GM19351 (cell line): ENCODE data around the gene UQCC5.

Source experiments
- ATAC-seq: cut with Tn5 transposase; IDR thresholded peaks from one replicate; pipeline ENCODE4 v1.9.1; 2021; ENCODE audit warnings: mild to moderate bottlenecking, moderate library complexity; ENCODE audit not compliant: unreplicated experiment

Gene UQCC5

GRCh38 chr3:52532838-52533622 is 3.4 kb upstream of the UQCC5 start:
- no peak for ATAC-seq

- peak; percentile 39 for ATAC-seq
Observed at GRCh38 chr3:52533623-52534280, 2.7 kb upstream of the UQCC5 start, which contains the start of gene NT5DC2. NT5DC2 (minus strand) TSS chr3:52533857; CDS start chr3:52533737, 120 bp downstream.

GRCh38 chr3:52534281-52535183 is 1.9 kb upstream of the UQCC5 start:
- ATAC-seq, result no peak

- no peak for ATAC-seq
Observed at GRCh38 chr3:52535411-52536111, 844 bp upstream of the UQCC5 start.

DNA sequence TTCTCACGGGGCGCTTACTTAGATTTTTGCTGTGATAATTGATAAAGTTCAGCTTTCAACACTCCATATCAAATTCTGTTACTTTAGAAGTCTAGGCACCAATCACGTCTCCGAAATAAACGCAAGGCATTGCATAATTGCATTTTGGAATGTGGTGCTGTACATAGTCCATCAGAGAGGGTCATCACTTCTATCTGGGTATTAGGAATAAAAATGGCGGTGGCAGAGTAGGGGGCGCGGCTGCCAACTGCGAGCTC is 365 bp upstream of the UQCC5 start:
- ATAC-seq, result no peak

DNA sequence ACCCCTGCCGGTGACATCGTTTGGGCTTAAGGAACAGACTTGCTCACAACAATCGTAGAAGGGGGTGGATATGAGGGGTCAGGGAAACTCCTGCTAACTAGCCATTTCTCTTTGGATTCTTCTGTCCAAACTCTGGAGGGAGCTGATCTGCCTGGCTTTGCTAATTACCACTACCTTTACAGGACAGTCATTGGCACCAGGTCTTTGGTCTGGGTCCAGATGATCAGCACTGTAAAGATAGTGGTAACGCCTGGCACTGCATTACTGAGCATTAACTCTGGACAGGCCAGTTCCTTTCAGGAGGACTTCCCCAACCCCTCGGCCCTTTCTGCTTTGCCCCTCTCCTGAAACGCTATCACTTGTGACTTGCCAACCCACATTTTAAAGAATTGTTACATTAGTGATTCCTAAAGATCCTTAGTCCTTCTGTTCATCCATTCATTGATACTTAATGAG is 788 bp downstream of the UQCC5 start:
- no peak for ATAC-seq

DNA sequence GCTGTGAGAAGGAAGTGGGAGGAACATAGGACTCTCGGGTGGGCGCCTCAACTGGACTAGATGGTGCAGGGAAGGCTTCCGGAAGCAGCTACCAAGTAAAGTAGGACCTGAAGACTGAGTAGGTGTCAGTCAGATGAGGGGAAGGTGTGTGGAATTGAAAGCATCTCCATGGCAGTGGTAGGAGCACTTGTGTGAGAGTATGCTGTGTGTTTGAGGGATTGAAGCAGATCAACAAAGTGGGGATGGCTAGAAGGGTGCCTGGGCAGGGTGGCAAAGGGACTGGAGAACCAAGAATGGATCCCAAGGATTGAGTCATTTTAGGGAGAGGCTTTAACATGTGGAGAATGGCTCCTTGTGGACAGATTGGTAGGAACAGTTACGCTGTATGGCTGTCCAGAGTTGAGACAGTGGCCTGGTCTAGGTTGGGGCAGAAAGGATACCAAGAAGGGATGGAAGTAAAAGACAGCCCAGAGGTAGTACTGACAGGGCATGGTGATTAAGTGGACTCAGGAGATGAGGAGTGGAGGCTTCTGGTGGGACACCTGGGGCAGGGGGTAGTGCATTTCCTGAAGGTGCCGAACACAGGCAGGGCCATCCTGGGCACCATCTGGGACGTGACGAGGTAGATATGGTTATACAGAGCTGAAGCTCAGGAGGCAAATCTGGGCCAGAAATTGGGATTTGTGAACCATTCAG is 1.5 kb downstream of the UQCC5 start:
- ATAC-seq, result no peak

DNA sequence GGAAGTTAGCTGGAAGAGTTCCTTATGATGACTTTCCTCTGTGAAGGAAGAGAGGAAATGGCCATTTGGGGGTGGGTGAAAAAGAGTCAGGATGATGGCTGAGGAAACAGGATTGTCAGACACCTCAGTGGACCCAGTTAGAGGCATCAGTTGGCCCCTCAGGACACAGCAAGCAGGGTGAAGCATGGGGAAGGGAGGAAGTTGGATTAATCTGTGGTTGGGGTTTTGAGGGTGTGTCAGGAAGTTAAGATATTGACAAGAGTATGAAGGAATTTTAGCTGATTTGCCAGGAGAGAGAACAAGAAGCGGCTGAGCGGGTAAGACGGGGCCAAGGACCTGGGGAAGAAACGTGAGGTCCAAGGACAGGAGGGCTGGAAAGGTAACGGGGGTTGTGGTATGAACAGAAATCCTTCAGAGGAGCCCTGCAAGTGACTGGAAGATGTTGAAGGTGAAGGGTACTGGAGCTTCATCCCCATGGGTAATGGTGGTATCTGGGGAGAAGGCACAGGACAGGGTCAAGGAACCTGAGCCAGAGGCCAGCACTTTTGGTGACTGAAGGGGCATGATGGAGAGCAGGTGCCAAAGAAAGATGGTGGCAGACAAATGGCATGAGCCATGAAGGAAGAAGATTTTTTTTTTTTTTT is 2.7 kb downstream of the UQCC5 start:
- no peak for ATAC-seq

DNA sequence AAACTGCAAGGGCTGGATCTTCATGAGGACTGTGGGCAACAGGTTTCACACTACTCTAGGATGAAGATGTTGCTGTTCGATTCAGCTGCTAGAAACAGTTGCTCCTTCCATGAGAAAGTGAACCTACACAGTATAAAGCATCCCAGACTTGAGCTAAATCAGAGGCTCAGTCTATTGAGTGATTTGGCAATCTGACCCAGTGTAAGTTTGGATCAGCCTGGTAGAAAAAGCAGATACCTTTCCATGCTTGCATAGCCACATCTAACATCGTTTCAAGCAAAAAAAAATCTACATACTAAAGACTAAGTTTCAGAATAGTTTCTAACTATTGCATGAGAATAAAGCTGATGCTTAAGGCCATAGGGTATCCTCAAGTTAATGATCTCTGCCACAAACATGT is 4.6 kb downstream of the UQCC5 start:
- no peak for ATAC-seq

DNA sequence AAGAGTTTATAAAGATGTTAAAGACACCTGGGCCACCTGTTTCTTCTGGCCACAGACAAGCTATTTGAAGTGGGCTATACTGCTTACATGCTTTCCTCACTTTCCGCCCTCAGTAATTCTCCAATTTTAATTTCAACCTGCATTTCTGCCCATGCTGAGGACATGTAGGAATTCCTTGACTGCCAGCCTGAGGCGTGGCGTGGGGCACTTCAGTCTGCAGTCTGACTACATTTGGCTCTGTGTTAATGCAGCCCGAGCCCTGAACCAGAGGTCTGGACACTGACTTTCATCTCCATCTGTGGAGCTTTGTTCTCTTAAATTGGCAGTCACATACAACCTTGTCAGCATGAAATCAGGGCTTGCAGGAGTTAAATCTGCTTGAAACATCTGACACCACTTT is 8.5 kb downstream of the UQCC5 start:
- no peak for ATAC-seq

DNA sequence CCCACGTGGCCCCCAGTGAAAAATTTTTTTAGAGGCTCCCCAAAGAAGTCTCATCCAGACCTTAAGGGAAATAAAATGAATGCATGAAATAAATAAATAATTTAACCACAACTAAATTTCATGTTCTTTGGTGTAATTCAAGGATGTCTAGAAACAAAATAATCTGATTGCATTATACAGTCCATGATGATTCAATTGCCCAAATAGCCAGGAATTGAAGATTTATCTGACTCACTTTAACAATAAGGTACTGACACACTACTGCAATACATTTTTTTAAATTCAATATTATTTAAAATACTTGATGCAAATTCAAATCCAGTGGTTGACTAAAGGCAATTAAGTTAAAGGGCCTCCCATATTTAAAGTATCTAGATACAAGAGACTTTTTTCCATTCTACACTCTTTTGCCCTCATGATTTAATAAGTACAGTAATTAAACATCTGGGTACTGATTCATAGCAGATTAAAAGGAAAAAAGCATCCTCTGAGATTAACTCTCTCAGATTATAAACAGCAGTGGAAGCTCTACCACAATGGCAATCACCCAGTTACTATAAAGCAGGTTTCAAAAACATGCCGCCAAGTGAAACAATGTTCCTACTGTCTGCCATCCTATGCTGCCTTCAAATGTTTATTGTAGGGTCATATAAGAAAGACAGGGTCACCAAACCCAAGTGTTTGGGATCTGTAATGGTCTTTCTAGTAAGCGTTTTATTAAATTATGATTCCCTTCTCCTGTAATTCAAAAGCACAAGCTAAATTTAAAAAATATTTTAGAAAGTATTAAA is 9.9 kb downstream of the UQCC5 start:
- no peak for ATAC-seq

DNA sequence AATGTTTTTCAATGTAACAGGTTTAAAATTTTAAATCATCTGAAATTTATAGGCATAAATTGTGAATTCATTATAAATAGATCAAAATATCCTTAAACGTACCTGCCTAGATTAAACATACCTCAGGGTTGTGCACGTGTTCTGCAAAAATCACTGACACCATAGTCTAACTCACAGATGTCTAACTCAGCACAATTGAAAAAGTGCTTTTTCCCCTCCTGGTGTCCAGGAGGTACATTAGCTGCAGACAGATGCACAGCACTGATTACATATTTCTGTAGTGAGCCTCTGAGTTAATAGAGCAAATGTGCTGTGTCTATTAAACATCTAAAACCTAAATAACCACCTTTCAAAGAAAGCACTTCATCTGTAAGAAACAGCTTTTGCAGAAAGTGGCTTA is 10.7 kb downstream of the UQCC5 start:
- ATAC-seq, result no peak

- ATAC-seq, result no peak
Observed at GRCh38 chr3:52551118-52551517, 14.7 kb downstream of the UQCC5 start.

DNA sequence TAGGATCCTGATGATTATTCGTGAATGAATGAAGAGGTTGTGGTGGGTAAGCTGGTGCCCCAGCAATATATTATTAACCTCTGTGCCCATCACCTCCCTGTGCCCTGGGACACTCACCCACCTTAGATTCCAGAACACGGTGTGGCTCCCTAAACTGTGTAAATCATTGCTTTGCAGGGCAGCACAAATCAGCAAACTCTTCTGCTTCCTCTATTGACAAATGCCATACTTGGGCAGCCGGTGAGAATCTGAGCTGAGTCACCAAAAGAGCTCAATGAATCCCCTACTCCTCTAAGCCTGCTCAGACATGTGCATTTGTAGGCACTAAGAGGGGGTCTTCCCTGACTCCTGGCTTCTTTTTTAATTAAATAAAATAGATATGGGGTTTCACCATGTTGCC is 15.7 kb downstream of the UQCC5 start:
- ATAC-seq, result no peak

DNA sequence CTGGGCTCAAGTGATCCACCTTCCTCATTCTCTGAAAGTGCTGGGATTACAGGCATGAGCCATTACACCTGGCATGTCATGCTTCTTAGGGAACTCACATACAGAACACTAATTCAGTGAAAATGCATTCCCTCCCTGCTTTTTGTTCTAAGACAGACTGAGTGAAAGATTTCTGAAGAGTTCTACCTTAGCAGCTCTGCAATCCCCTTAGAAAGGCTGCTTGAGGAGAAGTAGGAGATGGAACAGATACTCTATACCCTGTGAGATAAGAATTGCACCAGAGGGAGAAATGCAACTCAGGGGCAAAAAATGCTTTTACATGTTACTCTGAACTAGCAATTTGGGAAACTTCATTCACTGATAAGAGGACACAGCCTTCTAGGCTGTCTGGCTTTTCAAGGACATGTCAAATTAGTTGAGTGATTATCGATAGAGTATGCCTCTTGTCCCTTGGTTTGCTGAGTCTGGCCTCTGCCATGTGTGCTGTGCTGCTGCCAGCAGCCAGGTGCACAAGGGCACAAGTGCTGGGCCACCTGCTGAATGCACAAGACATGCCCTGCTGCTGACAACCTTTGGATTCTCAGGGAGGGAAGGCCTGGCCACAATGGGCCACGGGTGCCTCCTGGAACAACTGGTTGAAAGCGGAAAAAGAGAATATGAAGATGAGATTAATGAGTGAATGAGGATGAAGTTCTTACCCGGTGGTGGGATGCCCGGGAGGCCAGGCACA is 17.8 kb downstream of the UQCC5 start:
- ATAC-seq, result no peak

DNA sequence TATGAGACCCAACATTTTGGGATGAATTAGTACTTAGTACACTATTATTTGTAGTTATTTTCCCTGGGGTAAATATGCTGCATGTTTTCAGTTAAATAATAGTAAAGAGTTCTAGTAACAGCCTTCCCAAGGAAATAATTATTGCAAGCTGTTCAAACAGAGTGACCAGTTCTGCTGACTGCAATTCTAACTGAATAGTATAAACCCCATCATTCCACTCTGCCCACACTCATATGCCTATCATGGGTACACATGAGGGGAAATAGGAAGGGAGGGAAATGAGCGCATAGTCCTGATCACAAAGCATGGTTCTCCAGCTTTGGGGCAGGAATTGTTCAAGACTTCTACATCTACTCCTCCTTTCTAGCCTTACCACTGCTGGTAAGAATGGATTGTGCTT is 18.7 kb downstream of the UQCC5 start:
- ATAC-seq, result no peak

GRCh38 chr3:52557011-52557960 is 20.9 kb downstream of the UQCC5 start:
- ATAC-seq, result no peak
